Measurements from ENCODE around the gene OLFM1.

- TF ChIP-seq, protein P1, sequence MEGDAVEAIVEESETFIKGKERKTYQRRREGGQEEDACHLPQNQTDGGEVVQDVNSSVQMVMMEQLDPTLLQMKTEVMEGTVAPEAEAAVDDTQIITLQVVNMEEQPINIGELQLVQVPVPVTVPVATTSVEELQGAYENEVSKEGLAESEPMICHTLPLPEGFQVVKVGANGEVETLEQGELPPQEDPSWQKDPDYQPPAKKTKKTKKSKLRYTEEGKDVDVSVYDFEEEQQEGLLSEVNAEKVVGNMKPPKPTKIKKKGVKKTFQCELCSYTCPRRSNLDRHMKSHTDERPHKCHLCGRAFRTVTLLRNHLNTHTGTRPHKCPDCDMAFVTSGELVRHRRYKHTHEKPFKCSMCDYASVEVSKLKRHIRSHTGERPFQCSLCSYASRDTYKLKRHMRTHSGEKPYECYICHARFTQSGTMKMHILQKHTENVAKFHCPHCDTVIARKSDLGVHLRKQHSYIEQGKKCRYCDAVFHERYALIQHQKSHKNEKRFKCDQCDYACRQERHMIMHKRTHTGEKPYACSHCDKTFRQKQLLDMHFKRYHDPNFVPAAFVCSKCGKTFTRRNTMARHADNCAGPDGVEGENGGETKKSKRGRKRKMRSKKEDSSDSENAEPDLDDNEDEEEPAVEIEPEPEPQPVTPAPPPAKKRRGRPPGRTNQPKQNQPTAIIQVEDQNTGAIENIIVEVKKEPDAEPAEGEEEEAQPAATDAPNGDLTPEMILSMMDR (IDR thresholded peaks at IDR 0.05; ENCODE audit: low read depth, low read length) = no peak
- no peak for TF ChIP-seq EZH2phosphoT487 (IDR thresholded peaks at IDR 0.05; ENCODE audit: low read depth)
These were observed 39.2 kb downstream of the OLFM1 start for GRCh38 chr9:135126451-135127187.
